NCI-H510A (cell line): ENCODE data around the gene PUS1.
"Not testable (repeated sequence)": the region's sequence is repeated elsewhere in the genome, so short reads cannot be mapped to it uniquely, and the experiment has no call there.

Experiments
- DNase-seq: peaks from one replicate; lab custom pipeline; 2025; lab: John Stamatoyannopoulos, UW

The PUS1 gene

GRCh38 chr12:131960590-131961325 lies 31.7 kb downstream of the PUS1 start:
- DNase-seq, result not testable (repeated sequence)

DNA sequence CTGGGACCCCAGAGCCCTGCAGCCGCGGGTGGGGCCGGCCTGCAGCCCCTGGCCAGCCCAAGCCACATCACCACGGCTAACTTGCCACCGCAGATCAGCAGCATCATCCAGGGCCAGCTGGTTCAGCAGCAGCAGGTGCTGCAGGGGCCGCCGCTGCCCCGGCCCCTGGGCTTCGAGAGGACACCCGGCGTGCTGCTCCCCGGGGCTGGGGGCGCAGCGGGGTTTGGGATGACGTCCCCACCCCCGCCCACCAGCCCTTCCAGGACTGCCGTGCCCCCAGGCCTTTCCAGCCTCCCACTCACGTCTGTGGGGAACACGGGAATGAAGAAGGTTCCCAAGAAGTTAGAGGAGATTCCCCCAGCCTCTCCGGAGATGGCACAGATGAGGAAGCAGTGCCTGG lies 32.3 kb downstream of the PUS1 start:
- not testable (repeated sequence) for DNase-seq

DNA sequence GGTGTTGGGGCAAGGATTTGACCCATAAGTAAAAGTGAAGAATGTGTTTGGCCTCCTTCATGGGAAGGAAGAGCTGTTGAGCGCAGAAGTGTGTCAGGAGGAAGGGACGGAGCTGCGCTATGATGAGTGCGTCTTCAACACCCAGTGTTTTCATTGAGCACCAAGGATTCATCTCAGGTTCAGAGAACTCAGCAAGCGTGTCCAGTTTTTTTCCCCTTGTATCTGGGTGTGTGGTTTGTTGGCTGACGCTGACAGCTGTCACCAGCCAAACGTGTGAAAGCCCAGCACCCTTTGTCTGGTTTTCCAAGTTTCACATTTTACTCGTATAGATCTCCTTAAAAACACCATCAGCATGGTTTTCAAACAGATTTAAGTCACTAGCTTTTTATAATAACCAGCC lies 33.0 kb downstream of the PUS1 start:
- no peak for DNase-seq

DNA sequence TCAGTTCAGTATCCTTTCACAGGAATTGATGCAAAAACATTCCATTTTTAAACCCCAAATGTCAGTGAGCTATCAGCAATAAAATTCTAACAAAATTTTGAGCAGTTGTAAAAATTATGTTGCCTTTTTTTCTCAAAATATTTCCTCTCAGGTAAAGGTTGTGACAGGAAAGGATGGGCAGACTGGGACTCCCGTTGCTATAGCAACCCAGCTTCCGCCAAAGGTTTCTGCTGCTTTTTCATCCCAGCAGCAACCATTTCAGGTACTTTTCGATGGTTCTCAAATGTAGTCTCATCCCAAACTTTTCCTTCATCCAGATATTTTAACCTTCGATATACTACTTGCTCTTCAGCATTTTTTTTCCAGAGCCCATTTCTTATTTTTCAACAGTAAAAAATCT lies 34.3 kb downstream of the PUS1 start:
- DNase-seq, result no peak

DNA sequence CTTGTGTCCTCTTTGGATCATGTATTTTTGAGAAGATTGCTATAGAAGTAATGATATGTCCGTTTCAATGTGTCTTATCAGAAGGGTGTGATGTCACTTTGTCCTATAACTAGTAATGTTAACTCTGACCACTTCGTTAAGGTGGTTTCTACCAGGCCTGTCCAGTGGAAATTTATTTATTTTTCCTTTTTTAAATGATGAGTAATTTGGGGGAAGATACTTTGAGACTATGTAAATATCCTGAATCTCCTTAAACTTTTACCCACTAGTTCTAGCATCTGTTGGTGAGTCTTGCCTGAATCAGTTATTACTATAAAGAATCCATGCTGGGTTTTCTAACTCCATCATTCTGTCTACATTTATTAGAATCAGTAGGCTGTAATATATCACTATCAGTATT lies 36.0 kb downstream of the PUS1 start:
- no peak for DNase-seq

- DNase-seq, result no peak
Measured at GRCh38 chr12:131971226-131971625, 42.1 kb downstream of the PUS1 start.

DNA sequence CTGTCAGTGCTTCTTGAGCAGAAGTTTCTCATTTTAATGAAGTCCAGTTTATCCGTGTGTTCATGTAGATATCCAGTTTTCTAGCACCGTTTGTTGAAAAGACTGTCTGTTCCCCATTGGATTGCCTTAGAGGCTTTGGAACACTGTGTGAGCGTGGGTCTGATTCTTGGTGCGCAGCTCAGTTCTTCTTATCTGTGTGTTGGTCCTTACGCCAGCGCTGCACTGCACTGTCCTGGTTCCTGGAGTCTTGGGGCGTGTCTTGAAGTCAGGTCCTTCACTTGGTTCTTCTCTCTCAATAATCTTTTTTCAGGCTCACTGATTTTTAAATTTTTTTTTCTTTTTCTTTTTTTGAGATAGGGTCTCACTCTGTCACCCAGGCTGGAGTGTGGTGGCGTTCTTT lies 46.2 kb downstream of the PUS1 start:
- DNase-seq, result no peak

DNA sequence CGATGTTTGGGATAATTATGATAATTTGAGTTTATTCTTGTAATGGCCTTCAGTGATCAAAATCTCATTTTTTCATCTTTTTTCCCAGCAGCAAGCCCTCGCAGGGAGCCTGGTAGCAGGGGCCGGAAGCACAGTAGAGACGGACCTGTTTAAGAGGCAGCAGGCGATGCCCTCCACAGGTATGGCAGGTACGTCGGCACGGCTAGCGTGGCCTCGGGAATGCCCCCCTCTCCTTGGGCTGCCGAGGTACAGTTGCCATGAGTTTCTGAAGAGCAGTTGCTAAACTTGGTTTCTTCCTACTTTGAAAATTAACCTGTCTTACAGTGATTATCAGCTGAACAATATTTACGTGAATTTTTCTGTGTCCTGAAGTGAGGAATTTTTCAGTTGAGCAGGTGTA lies 50.5 kb downstream of the PUS1 start:
- DNase-seq, result no peak

- no peak for DNase-seq
Measured at GRCh38 chr12:131980263-131980662, 51.2 kb downstream of the PUS1 start.

- no peak for DNase-seq
Measured at GRCh38 chr12:131981388-131981787, 52.3 kb downstream of the PUS1 start.

GRCh38 chr12:131982041-131982440 lies 53.0 kb downstream of the PUS1 start:
- DNase-seq, result no peak

DNA sequence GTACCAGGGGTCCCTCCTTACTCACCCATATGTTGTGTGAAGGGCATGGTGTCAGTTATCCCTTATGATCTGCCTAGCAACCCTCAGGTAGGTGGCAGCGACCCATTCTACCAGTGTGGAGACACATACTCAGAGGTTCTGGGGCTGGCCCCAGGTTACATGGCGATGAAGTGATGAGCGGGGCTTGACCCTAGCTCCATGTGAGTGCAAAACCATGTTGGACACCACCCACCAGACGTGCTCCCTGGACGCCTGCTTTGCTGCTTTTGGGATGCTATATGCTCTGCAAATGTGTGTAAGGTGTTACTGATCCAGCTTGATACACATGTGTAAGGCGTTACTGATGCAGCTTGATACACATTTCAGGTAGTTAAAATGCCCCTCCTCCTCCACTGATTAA lies 54.0 kb downstream of the PUS1 start:
- DNase-seq, result no peak

DNA sequence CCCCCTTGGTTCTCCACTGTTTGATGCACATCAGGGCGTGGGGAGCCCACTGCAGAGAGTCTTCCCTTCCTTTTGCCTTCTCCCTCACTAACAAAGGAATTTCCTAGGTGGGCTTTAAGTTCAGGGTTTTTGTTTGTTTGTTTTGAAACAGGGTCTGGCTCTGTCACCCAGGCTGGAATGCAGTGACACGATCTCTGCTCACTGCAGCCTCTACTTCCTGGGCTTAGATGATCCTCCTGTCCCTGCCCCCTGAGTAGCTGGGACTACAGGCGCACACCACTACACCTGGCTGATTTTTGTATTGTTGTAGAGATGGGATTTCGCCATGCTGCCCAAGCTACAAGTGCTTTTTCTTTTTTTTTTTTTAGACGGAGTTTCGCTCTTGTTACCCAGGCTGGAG lies 54.5 kb downstream of the PUS1 start:
- no peak for DNase-seq

DNA sequence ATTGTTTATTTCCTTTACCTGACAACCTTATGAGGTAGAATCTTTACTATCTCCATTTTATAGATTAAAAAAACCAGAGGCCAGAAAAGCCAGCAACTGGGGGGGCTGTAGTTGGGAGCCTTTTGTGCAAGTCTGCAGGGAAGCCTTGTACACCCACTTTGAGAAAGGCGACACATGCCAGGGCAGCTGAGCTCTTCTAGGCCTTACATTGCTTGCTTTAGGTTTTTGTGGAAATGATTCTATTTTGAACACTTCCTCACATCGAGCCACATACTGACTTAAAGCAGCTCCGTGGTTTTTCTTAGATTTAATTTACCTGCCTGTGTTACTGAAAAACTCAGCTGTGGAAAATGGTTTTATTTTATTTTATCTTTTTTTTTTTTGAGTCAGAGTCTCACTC lies 55.3 kb downstream of the PUS1 start:
- no peak for DNase-seq

DNA sequence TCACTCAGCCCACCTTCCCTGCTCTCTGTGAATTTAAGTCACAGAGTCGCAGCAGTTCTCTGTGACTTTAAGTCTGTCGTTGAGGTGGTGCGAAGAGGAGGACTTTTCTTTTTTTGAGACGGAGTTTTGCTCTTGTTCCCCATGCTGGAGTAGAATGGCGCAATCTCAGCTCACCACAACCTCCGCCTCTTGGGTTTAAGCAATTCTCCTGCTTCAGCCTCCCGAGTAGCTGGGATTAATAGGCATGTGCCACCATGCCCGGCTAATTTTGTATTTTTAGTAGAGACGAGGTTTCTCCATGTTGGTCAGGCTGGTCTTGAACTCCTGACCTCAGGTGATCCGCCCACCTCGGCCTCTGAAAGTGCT lies 56.4 kb downstream of the PUS1 start:
- DNase-seq, result not testable (repeated sequence)

GRCh38 chr12:131986361-131986760 lies 57.3 kb downstream of the PUS1 start:
- DNase-seq, result no peak

DNA sequence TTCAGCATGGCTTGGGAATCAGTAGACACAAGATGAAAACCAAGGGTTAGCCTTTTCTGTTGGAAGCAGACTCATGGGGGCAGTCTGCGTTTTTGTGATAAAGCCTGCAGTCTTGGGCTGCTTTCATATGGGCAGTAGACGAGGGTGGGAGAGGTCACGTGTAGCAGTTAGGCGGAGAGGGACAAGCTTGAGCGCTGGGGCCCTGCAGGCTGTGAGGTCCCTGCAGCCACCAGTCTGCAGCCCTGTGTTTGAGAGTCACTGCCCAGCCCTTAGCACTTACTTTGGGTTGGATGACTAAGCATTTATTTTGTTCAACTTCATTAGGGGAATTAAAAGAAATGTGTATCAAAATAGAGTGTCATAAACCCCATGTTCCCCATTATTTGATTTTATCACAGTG lies 57.8 kb downstream of the PUS1 start:
- no peak for DNase-seq

- no peak for DNase-seq
Measured at GRCh38 chr12:131987552-131987951, 58.5 kb downstream of the PUS1 start.

GRCh38 chr12:131988054-131988796 lies 59.1 kb downstream of the PUS1 start:
- DNase-seq, result no peak

DNA sequence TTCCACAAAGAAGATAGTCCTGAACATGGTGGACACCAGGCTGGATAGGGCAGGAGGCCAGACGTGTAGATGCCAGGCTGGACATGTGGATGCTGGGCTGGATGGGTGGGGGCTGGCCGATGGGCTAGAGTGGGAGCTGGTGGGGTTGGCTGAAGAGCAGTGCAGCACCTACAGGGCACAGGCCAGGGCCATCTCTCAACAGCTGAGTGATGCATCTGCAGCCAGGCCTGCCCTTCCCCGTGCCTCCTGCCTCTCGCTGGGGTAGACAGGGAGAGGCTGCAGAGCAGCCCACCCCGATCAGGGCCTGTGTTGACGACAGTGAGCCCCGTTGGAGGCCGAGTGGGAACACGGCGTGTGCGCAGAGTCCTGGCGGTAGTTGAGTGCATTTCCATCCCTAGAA lies 59.9 kb downstream of the PUS1 start:
- DNase-seq, result no peak

GRCh38 chr12:131990066-131990979 lies 61.2 kb downstream of the PUS1 start:
- DNase-seq, result no peak

GRCh38 chr12:131990980-131991305 lies 61.9 kb downstream of the PUS1 start:
- no peak for DNase-seq
